GM18502 (cell line): ENCODE results near the gene KDF1.

ENCODE experiments used
- ATAC-seq: cut with Tn5 transposase; IDR thresholded peaks from one replicate; pipeline ENCODE4 v1.9.1; 2021; ENCODE audit warnings: mild to moderate bottlenecking; ENCODE audit not compliant: unreplicated experiment, poor library complexity

KDF1 gene

GRCh38 chr1:26922431-26922729, 37.9 kb downstream of the KDF1 start:
- ATAC-seq = no peak

GRCh38 chr1:26921540-26922430, 38.5 kb downstream of the KDF1 start, which contains the start of gene NUDC:
NUDC (plus strand) TSS chr1:26921743; CDS start chr1:26921849, 106 bp downstream.
- peak; percentile 97 for ATAC-seq

- peak; percentile 19 for ATAC-seq
These were observed 39.1 kb downstream of the KDF1 start for GRCh38 chr1:26921126-26921539.

- no peak for ATAC-seq
These were observed 44.9 kb downstream of the KDF1 start for GRCh38 chr1:26915204-26915842.

- no peak for ATAC-seq
These were observed 46.3 kb downstream of the KDF1 start, which contains the start of gene NR0B2 for GRCh38 chr1:26913754-26914619. NR0B2 (minus strand) TSS chr1:26913975; CDS start chr1:26913940, 35 bp downstream.

- no peak for ATAC-seq
These were observed 46.9 kb downstream of the KDF1 start for GRCh38 chr1:26913389-26913753.

- no peak for ATAC-seq
These were observed 48.1 kb downstream of the KDF1 start for GRCh38 chr1:26912147-26912490.

- ATAC-seq = no peak
These were observed 48.7 kb downstream of the KDF1 start for GRCh38 chr1:26911399-26912146.

- ATAC-seq = no peak
These were observed 49.7 kb downstream of the KDF1 start for GRCh38 chr1:26910343-26911160.

GRCh38 chr1:26909951-26910342, 50.3 kb downstream of the KDF1 start:
- no peak for ATAC-seq

GRCh38 chr1:26907071-26907917, 53.0 kb downstream of the KDF1 start:
- no peak for ATAC-seq

- no peak for ATAC-seq
These were observed 59.3 kb downstream of the KDF1 start for GRCh38 chr1:26900815-26901511.

- ATAC-seq = peak; percentile 87
These were observed 60.1 kb downstream of the KDF1 start, which contains the start of gene GPATCH3 for GRCh38 chr1:26900001-26900814. GPATCH3 (minus strand) TSS chr1:26900467; CDS start chr1:26900442, 25 bp downstream.
